RWPE2 (cell line): ENCODE measurements around the gene HSD17B3.
"Not testable (repeated sequence)": the region's sequence is repeated elsewhere in the genome, so short reads cannot be mapped to it uniquely, and the experiment has no call there.

ENCODE experiments used
- ATAC-seq: fragments of 200-7000 bp; cut with Tn5 transposase; 3 replicates; pipeline ENCODE4 v1.9.1; 2021; ENCODE audit warnings: low read depth
- DNase-seq: peaks from one replicate; pipeline ENCODE4 v3.0.0-alpha.2; 2020; ENCODE audit warnings: low spot score
- H3K27ac ChIP-seq: fragments of 450-650 bp; 2 replicates; pipeline ENCODE4 v1.5.1; 2017; ENCODE audit warnings: mild to moderate bottlenecking; ENCODE audit not compliant: poor library complexity, severe bottlenecking
- H3K27me3 ChIP-seq: fragments of 250-450 bp; sonication (Bioruptor Pico); 2 replicates; pipeline ENCODE4 v1.5.1; 2021; ENCODE audit warnings: mild to moderate bottlenecking, moderate library complexity; ENCODE audit not compliant: insufficient read depth, poor library complexity, severe bottlenecking
- H3K36me3 ChIP-seq: fragments of 250-450 bp; sonication (Bioruptor Pico); 2 replicates; pipeline ENCODE4 v1.5.1; 2020; ENCODE audit warnings: low read depth, mild to moderate bottlenecking, moderate library complexity
- H3K4me1 ChIP-seq: fragments of 250-450 bp; sonication (Bioruptor Pico); 2 replicates; pipeline ENCODE4 v1.5.1; 2021; ENCODE audit warnings: mild to moderate bottlenecking, moderate library complexity; ENCODE audit not compliant: insufficient read depth, poor library complexity, severe bottlenecking
- H3K4me3 ChIP-seq: fragments of 250-450 bp; sonication (Bioruptor Pico); 2 replicates; pipeline ENCODE4 v1.5.1; 2021; ENCODE audit warnings: mild to moderate bottlenecking, moderate library complexity; ENCODE audit not compliant: severe bottlenecking
- H3K9me3 ChIP-seq: fragments of 250-450 bp; sonication (Bioruptor Pico); 2 replicates; pipeline ENCODE4 v1.5.1; 2021; ENCODE audit warnings: mild to moderate bottlenecking, moderate library complexity; ENCODE audit not compliant: severe bottlenecking
- CTCF ChIP-seq: fragments of 450-650 bp; IDR thresholded peaks from one replicate; pipeline ENCODE4 v1.5.1; 2017; ENCODE audit warnings: mild to moderate bottlenecking, moderate library complexity; ENCODE audit not compliant: poor library complexity, severe bottlenecking

Gene HSD17B3

DNA sequence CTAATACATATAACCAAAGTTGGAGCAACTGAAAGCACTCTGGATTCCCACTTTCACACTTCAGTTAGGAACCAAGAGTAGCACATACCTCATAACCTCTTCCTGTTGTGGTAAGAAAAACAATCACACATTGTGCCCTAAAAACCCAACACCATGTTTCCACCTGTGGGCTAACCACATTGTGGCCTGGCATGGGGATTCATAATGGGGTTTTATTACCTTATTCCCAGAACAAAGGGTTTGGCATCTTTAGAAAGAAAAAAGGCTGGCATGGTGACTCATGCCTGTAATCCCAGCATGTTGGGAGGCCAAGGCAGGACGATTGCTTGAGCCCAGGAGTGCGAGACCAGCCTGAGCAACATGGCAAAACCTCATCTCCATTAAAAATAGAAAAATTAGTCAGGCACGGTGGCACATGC lies 60.6 kb downstream of the HSD17B3 start:
- Histone ChIP-seq H3K4me3 (no peak overlapping the region), H3K27ac (no peak overlapping the region), H3K9me3 (no peaks in the 10 kb centered on the region), H3K36me3 (no peaks in the 10 kb centered on the region), H3K27me3 (peaks cover 50% of the 10 kb centered on the region), H3K4me1 (peaks cover 9% of the 10 kb centered on the region)
- no peak for TF ChIP-seq CTCF
- ATAC-seq: peak; percentile 91
- no peak for DNase-seq

DNA sequence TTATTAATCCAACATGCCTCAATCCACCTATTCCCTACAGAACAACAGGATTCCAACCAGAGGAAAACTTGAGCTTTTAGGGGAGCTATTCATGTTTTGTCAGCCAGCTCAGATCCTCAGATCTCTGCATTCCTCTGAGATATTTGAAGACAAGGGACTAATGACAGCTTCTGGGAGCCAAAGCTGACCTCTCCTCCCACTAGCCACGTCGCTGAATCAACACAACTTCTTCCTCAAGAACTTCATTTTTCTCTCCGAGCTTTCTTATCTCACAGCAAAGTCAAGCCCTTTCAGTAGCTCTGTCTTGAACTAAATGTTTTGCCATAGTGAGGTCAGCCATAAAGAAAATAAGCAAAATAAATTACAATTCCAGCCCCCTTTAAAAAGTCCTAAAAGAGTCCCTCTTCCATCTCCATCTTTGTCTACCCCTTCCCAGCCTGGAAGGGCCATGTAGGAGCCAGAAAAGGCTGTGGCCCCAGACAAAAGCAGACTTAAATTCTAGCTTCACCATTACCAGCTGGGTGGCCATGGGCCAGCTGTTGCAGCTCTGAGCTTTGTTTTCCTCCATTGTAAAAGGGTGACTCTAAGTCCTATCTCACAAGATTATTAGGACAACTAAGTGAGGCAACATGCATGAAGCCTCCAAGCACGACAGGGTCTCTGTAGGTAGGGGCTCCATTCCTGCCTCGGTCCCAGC lies 65.0 kb downstream of the HSD17B3 start:
- TF ChIP-seq CTCF: no peak
- no peak for ATAC-seq
- H3K4me1 ChIP-seq: peaks cover 9% of the 10 kb centered on the region

GRCh38 chr9:96236337-96236736 lies 65.6 kb downstream of the HSD17B3 start:
- not testable (repeated sequence) for H3K36me3 ChIP-seq, H3K4me3 ChIP-seq, H3K4me1 ChIP-seq, H3K9me3 ChIP-seq, H3K27ac ChIP-seq, DNase-seq, ATAC-seq
- peaks cover 44% of the 10 kb centered on the region for H3K27me3 ChIP-seq

More for the DNA sequence above, 65.0 kb downstream of the HSD17B3 start:
- Histone ChIP-seq H3K27me3 (peaks cover 45% of the 10 kb centered on the region), H3K4me3 (no peak overlapping the region), H3K27ac (no peak overlapping the region), H3K9me3 (no peaks in the 10 kb centered on the region), H3K36me3 (no peaks in the 10 kb centered on the region)
- DNase-seq: no peak

DNA sequence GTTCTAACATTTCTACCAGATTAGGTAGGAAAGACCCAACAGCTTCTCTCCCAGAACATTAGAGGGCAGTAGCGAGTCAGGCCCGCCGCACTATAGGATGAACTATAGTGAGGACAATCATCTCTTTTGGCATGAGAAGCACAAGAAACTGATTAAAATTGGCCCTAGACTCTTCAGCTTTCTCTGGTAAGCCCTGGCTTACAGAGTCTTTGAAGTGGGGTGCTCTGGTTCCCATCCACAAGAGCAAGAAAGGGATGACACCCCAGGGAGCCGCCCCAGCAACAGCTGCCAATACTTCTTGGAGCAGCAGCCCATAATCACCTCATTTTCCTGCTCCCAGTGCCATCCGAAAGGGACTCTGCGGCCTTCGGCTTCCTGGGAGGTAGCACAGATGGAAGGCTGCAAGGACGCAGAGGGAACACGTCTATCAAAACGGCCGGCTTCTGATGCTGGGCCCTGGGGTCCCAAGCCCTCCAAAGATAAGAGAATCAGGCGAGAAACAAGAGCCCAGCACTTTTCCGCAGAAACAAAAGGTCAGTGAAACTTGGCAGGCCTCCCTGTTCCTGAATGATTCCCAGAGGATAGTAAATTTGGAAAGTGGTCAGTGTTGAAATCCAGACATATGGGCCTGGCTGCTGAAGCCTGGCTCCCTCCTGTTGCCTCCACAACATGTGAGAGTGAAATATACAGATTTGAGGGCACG lies 69.3 kb downstream of the HSD17B3 start:
- TF ChIP-seq CTCF: peak; percentile 95

GRCh38 chr9:96232164-96232538 lies 69.8 kb downstream of the HSD17B3 start:
- TF ChIP-seq CTCF: no peak
- H3K27me3 ChIP-seq: peaks cover 15% of the 10 kb centered on the region
- DNase-seq: no peak
- no peaks in the 10 kb centered on the region for H3K36me3 ChIP-seq
- H3K4me3 ChIP-seq: no peak overlapping the region
- H3K9me3 ChIP-seq: no peaks in the 10 kb centered on the region
- H3K4me1 ChIP-seq: no peaks in the 10 kb centered on the region
- no peak overlapping the region for H3K27ac ChIP-seq
- ATAC-seq: no peak

More for the DNA sequence above, 69.3 kb downstream of the HSD17B3 start:
- Histone ChIP-seq H3K36me3 (no peaks in the 10 kb centered on the region), H3K9me3 (no peaks in the 10 kb centered on the region), H3K27me3 (peaks cover 21% of the 10 kb centered on the region), H3K27ac (no peak overlapping the region), H3K4me3 (no peak overlapping the region), H3K4me1 (no peaks in the 10 kb centered on the region)
- ATAC-seq (peak; percentile 86), DNase-seq (no peak)
